ENCODE data around the gene SNRPF. TPM values are rescaled to one million over a fixed set of nuclear protein-coding genes. Genes with fewer than 3 reads are reported as not detected.
A peak's percentile ranks its signal among the peaks of the same experiment; 100 is the strongest.
"Not testable (repeated sequence)": the region's sequence is repeated elsewhere in the genome, so short reads cannot be mapped to it uniquely, and the experiment has no call there.

The SNRPF gene
- total RNA-seq: 10 to 100 TPM in 6 of 9 donors, 1 to 10 TPM in 3; 2.5 to 14.4 (median 11.0) TPM
- 10 to 100 TPM; 29.2 to 48.6 TPM for polyA plus RNA-seq
- long read RNA-seq, donor 1, transcript SNRPF-201 (4 exons, 1,389 nt): major isoform, 13 of 14 reads
- long read RNA-seq, donor 1, partial matches to known transcripts: 1 of 14 reads
- long read RNA-seq, donor 1, other reads (novel, unspliced or antisense): 0 of 14 reads
- long read RNA-seq, donor 2, transcript SNRPF-201 (4 exons, 1,389 nt): major isoform, 7 of 9 reads
- long read RNA-seq, donor 2, partial matches to known transcripts: 0 of 9 reads
- long read RNA-seq, donor 2, other reads (novel, unspliced or antisense): 2 of 9 reads
- long read RNA-seq, donor 3, transcript SNRPF-201 (4 exons, 1,389 nt): major isoform, 7 of 9 reads
- long read RNA-seq, donor 3, partial matches to known transcripts: 1 of 9 reads
- long read RNA-seq, donor 3, other reads (novel, unspliced or antisense): 1 of 9 reads

DNA sequence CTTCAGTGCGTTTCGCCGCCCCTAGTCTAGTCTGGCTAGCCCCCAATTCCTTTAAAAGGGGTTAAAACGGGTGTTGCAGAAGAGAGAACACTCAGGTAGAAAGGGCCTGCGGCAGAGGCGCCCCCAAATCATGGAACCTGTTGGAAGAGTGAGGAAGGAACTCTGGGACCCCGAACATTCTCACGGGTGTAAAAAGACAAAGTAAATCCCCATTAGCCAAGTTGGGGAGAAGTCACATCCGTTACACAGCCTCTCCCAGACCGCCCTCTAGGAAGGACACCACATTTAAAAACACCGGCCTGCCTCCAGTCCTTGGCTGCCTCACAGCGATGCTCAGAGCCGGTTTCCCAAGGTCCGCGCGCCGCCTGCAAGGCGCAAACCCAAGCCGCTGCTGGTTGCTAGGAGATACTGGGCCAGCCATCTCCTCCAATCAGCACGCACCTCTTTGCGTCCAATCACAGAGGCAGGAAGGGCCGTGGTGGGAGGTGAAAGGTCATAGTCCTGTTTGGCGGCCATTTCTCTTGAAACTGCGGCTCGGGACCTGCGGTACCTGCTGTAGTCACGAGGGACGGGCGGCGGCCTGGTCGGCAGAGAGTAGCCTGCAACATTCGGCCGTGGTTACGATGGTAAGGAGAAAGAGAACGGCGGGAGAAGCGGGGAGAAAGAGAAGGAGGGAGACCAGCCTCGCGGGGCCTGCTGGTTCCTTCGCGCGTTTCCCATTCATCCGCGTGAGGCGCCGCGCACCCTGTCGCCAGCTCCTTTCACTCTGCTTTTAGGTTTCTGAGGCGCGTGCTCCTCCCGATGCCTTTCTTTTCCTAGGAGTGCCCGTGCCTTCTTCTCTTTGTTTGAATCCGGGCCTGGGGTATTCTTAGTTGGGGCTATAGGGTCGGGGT, at the start of gene SNRPF:
Gene SNRPF (plus strand): TSS at position 502 of the 893 bp plus-strand sequence. CDS start 122 bp downstream, at position 624.
- peak in 1 of 2 donors; percentile 53 for TF ChIP-seq POLR2A (IDR thresholded peaks at IDR 0.05)
- TF ChIP-seq, protein P1, sequence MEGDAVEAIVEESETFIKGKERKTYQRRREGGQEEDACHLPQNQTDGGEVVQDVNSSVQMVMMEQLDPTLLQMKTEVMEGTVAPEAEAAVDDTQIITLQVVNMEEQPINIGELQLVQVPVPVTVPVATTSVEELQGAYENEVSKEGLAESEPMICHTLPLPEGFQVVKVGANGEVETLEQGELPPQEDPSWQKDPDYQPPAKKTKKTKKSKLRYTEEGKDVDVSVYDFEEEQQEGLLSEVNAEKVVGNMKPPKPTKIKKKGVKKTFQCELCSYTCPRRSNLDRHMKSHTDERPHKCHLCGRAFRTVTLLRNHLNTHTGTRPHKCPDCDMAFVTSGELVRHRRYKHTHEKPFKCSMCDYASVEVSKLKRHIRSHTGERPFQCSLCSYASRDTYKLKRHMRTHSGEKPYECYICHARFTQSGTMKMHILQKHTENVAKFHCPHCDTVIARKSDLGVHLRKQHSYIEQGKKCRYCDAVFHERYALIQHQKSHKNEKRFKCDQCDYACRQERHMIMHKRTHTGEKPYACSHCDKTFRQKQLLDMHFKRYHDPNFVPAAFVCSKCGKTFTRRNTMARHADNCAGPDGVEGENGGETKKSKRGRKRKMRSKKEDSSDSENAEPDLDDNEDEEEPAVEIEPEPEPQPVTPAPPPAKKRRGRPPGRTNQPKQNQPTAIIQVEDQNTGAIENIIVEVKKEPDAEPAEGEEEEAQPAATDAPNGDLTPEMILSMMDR (IDR thresholded peaks at IDR 0.05): peak in 4 of 12 donors; percentile 9 to 31 (median 20)
- WGBS, 4 donors: 0 to 1% (median 1%) methylated on average over 52 to 54 of the region's 54 CpGs

DNA sequence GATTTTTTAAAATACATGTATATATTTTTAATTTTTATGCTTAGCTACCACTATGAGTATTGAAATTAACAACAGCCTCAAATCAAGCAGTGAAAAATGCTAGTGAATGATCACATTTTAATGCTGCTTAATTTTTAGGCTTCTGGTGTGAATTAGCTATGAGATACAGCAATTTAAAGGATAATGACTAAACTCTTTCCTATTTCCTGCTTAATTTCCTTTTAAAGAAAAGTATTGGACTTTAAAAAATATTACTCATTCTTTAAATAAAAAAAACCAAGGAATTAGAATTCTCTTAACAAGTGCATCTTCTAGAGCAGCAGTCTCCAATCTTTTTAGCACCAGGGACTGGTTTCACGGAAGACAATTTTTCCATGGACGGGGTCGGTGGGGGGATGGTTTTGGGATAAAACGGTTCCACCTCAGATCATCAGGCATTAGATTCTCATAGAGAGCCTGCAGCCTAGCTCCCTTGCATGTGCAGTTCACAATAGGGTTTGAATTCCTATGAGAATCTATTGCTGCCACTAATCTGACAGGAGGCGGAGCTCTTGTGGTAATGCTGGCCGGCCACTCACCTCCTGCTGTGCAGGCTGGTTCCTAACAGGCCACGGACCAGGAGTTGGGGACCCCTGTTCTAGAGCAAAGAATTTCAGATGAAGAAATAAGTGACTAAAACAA, 49.6 kb upstream of the SNRPF start:
- H3K36me3 ChIP-seq: no peaks in the 10 kb centered on the region
- H3K27ac ChIP-seq: no peak overlapping the region
- no peak for DNase-seq
- no peaks in the 10 kb centered on the region for H3K9me3 ChIP-seq
- H3K4me1 ChIP-seq: no peaks in the 10 kb centered on the region
- no peak for ATAC-seq
- TF ChIP-seq, protein P1 (IDR thresholded peaks at IDR 0.05): no peak
- no peak for TF ChIP-seq POLR2A (IDR thresholded peaks at IDR 0.05)
- intact Hi-C loops (cut with DNase I): no loop called here
- no peak overlapping the region for H3K4me3 ChIP-seq
- H3K27me3 ChIP-seq: no peaks in the 10 kb centered on the region
- WGBS, 4 donors: 89 to 95% (median 92%) methylated on average over 7 of the region's 7 CpGs

More for the DNA sequence above, at the start of gene SNRPF:
- peaks cover 0 to 4% (median 0%) of the 10 kb centered on the region in 9 donors for H3K27me3 ChIP-seq
- peaks cover 0 to 4% (median 0%) of the 10 kb centered on the region in 12 donors for H3K9me3 ChIP-seq
- DNase-seq: peak; percentile 93 to 96 (median 94)
- peaks cover 0 to 28% (median 26%) of the 10 kb centered on the region in 9 donors for H3K36me3 ChIP-seq
- H3K4me1 ChIP-seq: peaks cover 0 to 28% (median 16%) of the 10 kb centered on the region in 12 donors
- intact Hi-C loops (cut with DNase I): no loop called here
- ATAC-seq: peak; percentile 99 to 100 (median 100)
- peak within 1 kb of the TSS in 11 of 12 donors; percentile 3 to 82 (median 58) for H3K27ac ChIP-seq
- H3K4me3 ChIP-seq: peak within 1 kb of the TSS; percentile 49 to 91 (median 82)

DNA sequence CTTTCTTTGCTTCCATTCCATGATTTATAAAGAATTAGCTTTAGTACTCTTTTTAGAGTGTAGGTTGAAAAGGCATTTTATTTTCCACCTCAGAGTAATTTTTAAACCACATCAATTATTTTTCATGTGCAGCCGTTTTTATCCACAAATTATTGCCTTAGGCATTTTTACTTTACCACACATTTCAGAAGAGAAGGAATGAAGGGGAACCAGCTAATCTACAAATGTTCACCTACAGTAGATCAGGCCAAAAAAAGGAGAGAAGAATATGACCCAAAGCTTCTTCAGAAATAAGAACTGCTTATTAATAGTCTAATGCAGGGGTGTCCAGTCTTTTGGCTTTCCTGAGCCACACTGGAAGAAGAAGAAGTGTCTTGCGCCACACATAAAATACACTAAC, 48.3 kb upstream of the SNRPF start:
- no peak overlapping the region for H3K27ac ChIP-seq
- no peak for ATAC-seq
- H3K36me3 ChIP-seq: no peaks in the 10 kb centered on the region
- no peaks in the 10 kb centered on the region for H3K9me3 ChIP-seq
- intact Hi-C loops (cut with DNase I): loop anchor here in 2 of 10 donors (5.0 kb wide), 1 partner anchor 188 kb away; no protein-coding TSS in a partner anchor
- TF ChIP-seq POLR2A (IDR thresholded peaks at IDR 0.05): no peak
- TF ChIP-seq, protein P1 (IDR thresholded peaks at IDR 0.05): no peak
- no peaks in the 10 kb centered on the region for H3K27me3 ChIP-seq
- H3K4me1 ChIP-seq: no peaks in the 10 kb centered on the region
- H3K4me3 ChIP-seq: no peak overlapping the region
- 48 to 93% (median 82%) methylated on average over 2 of the region's 2 CpGs for WGBS, 4 donors
- no peak for DNase-seq

DNA sequence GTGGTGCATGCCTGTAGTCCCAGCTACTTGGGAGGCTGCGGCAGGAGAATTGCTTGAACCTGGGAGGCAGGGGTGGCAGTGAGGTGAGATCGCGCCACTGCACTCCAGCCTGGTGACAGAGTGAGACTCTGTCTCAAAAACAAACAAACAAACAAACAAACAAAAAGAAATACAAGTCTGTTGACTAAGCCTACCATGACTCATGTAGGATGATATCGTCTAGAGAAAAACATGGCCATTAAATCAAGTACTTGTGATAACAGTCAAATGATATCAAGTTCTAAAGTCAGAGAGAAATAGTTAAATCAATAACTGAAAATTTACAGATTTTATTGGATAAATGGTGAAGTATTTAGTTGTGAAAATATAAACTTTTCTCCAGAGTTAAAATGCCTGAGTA, 46.6 kb upstream of the SNRPF start:
- H3K4me3 ChIP-seq, ATAC-seq, DNase-seq, H3K9me3 ChIP-seq, H3K4me1 ChIP-seq, H3K27ac ChIP-seq, H3K36me3 ChIP-seq, H3K27me3 ChIP-seq: not testable (repeated sequence)
- WGBS, 4 donors: 91 to 97% (median 92%) methylated on average over 4 of the region's 4 CpGs
- intact Hi-C loops (cut with DNase I): loop anchor here in 2 of 10 donors (5.0 kb wide), 1 partner anchor 190 kb away; no protein-coding TSS in a partner anchor
